Heart right ventricle (tissue), 16 donors: ENCODE data around the gene ETV3L. TPM values are rescaled to one million over a fixed set of nuclear protein-coding genes. Genes with fewer than 3 reads are reported as not detected.

Source experiments
- ATAC-seq, 8 donors: fragments of 200-7000 bp; cut with Tn5 transposase; one replicate each; pipeline ENCODE4 v1.9.1; 2020; ENCODE audit warnings: mild to moderate bottlenecking in 8 of 8, moderate library complexity in 8 of 8, moderate number of reproducible peaks in 1 of 8
- DNase-seq, 2 donors: peaks; one replicate each; pipeline ENCODE4 v3.0.0-alpha.2; 2020
- H3K27ac ChIP-seq, 10 donors: fragments of 200-600 bp; sonication (generic) in 2 of 10; one replicate each; pipeline versions ENCODE4 v1.5.0 to v1.8.0; 2020 to 2022; ENCODE audit warnings: mild to moderate bottlenecking in 3 of 10
- H3K27me3 ChIP-seq, 7 donors: fragments of 200-600 bp; one replicate each; pipeline ENCODE4 v1.8.0; 2021 to 2022; ENCODE audit warnings: mild to moderate bottlenecking in 2 of 7
- H3K36me3 ChIP-seq, 9 donors: fragments of 200-600 bp; sonication (generic) in 1 of 9; one replicate each; pipeline versions ENCODE4 v1.5.0 to v1.8.0; 2020 to 2022; ENCODE audit warnings: mild to moderate bottlenecking in 2 of 9
- H3K4me1 ChIP-seq, 9 donors: fragments of 200-600 bp; sonication (generic) in 1 of 9; one replicate each; pipeline versions ENCODE4 v1.5.0 to v1.8.0; 2020 to 2022; ENCODE audit warnings: mild to moderate bottlenecking in 4 of 9
- H3K4me3 ChIP-seq, 10 donors: fragments of 200-600 bp; sonication (generic) in 2 of 10; one replicate each; pipeline versions ENCODE4 v1.5.0 to v1.8.0; 2020 to 2022; ENCODE audit warnings: mild to moderate bottlenecking in 7 of 10, moderate library complexity in 2 of 10
- H3K9me3 ChIP-seq, 11 donors: fragments of 200-600 bp in 10 of 11; sonication (generic) in 2 of 11; one replicate each; pipeline versions ENCODE4 v1.5.0 to v1.8.0; 2013 to 2022; ENCODE audit warnings: mild to moderate bottlenecking in 2 of 11, control low read depth in 1 of 11, moderate library complexity in 1 of 11
- WGBS, 2 donors: extraction: QIAGEN DNeasy Blood & Tissue Kit; methylation state at CpG; one replicate each; pipeline ENCODE4 v1.1.7; 2013; ENCODE audit warnings: inconsistent platforms in 1 of 2; 5-methylcytosine and 5-hydroxymethylcytosine counted together
- intact Hi-C, 10 donors: fragments of 100-400 bp; cut with DNase I; formaldehyde crosslinking; loops; one replicate each; pipeline versions ENCODE4 v1.11.1 to v1.14.2; 2022
- polyA plus RNA-seq, 2 donors: library from polyadenylated mRNA; stranded (reverse); fragments of 200-250 nt; gene quantifications; one replicate each; pipeline ENCODE4 v1.2.3, GENCODE V29; 2013
- total RNA-seq, 10 donors: library from RNA; stranded (reverse); fragmentation: NEBNext Ultra II Directional in 3 of 10; extraction: Animal tissue kit (Norgen Biotek cat#: 25700) in 3 of 10; gene quantifications; one replicate each; pipeline versions ENCODE4 v1.2.1 to v1.2.4, GENCODE V29; 2021 to 2023
- TF ChIP-seq, protein P1 (sequence below), 9 donors: fragments of 200-600 bp; sonication (generic) in 2 of 9; IDR thresholded peaks; one replicate each; pipeline versions ENCODE4 v1.5.0 to v1.8.0; 2021 to 2022; ENCODE audit warnings: antibody characterized with exemption in 9 of 9, mild to moderate bottlenecking in 5 of 9, moderate library complexity in 1 of 9
- donor health status: Arrhythmogenic right ventricular cardiomyopathy.
- donor health status: ischemic (EF 13 %, LVEDD 7.1; RV severe dilation, severe dysfunction).
- donor health status: healthy with polysubstance abuse.
- donor health status: DM: no; HTN: yes; CAD: no.
- donor health status: DM: no; HTN: no; CAD: no.
- donor health status: ischemic (EF 25% LVEDD 6.9; RV normal size, moderate dysfunction).
- donor health status: ischemic (EF 25% LVEDD 5.7; RV mildly dilated, moderate dysfunction).
- donor health status: healthy.
- donor health status: DM: yes; HTN: yes; CAD: no.
- donor health status: Ischemic cardiomyopathy.
- donor health status: ischemic (EF 35%, LVEDD 5.7; RV mildly dilated, moderate dysfunction).
- donor health status: nonischemic (EF 11% LVEDD 7.7; RV severe dilation, severe dysfunction).
- donor health status: DM: yes; HTN: yes; CAD: no.
- donor health status: PGD.
- donor health status: ischemic (EF 29% LVEDD 5.4; RV normal size, mild dysfunction).
- donor health status: nonischemic (EF 23%, LVEDD 6.1; RV moderate dilation, normal function).

The ETV3L gene
- total and polyA plus RNA-seq, 12 donors = not detected

DNA sequence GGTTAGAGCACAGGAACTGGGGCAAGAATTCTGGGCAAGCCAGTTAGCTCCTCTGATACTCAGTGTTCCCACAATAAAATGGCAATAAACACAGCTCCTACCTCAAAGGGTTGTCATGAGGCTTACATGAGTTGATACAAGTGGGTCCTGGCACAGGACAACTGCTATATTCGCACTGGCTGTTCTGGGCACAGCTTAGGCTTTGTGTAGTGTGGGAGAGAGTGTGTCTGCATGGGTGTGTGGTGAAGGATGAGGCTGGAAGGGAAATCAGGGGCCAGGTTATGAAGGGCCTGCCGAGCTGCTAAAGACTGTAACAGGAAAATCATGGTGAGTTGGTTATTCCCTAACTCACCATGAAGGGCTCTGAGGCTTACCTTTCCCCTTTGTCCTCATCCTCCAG lies 19.8 kb upstream of the ETV3L start:
- Histone ChIP-seq H3K4me1 (peaks cover 0 to 9% (median 0%) of the 10 kb centered on the region in 9 donors), H3K9me3 (no peaks in the 10 kb centered on the region), H3K27ac (no peak overlapping the region), H3K27me3 (peaks cover 0 to 5% (median 0%) of the 10 kb centered on the region in 7 donors), H3K4me3 (no peak overlapping the region), H3K36me3 (peaks cover 0 to 35% (median 9%) of the 10 kb centered on the region in 9 donors)
- no peak for DNase-seq
- WGBS, 2 donors = 81 to 91% methylated on average over 2 of the region's 2 CpGs
- intact Hi-C loops = no loop called here
- TF ChIP-seq, protein P1, sequence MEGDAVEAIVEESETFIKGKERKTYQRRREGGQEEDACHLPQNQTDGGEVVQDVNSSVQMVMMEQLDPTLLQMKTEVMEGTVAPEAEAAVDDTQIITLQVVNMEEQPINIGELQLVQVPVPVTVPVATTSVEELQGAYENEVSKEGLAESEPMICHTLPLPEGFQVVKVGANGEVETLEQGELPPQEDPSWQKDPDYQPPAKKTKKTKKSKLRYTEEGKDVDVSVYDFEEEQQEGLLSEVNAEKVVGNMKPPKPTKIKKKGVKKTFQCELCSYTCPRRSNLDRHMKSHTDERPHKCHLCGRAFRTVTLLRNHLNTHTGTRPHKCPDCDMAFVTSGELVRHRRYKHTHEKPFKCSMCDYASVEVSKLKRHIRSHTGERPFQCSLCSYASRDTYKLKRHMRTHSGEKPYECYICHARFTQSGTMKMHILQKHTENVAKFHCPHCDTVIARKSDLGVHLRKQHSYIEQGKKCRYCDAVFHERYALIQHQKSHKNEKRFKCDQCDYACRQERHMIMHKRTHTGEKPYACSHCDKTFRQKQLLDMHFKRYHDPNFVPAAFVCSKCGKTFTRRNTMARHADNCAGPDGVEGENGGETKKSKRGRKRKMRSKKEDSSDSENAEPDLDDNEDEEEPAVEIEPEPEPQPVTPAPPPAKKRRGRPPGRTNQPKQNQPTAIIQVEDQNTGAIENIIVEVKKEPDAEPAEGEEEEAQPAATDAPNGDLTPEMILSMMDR (IDR thresholded peaks at IDR 0.05) = no peak
- ATAC-seq = peak in 5 of 8 donors; percentile 40 to 89 (median 55)

DNA sequence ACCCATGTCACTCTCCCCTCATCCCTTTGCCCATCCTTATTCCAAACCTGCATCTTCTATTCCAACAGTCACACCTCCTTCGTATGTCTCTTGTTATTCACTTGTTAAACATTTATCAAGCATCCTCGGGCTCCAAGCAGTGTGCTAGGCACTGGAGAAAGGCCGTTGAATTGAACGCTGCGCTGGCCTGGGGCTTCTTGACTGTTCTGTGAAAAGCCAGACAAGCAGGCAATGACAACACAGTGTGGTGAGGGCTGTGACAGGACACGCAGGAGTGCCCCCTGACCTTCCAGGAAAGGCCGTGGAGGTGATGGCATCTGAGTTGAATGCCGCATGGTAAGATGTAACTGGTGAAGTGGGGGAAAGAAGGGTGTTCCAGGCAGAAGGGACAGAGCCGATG lies 19.4 kb upstream of the ETV3L start:
- H3K9me3 ChIP-seq = no peaks in the 10 kb centered on the region
- peaks cover 0 to 6% (median 0%) of the 10 kb centered on the region in 9 donors for H3K4me1 ChIP-seq
- H3K27ac ChIP-seq = no peak overlapping the region
- TF ChIP-seq, protein P1 (IDR thresholded peaks at IDR 0.05) = no peak
- H3K27me3 ChIP-seq = peaks cover 0 to 9% (median 4%) of the 10 kb centered on the region in 7 donors
- ATAC-seq (peak in 1 of 8 donors; percentile 22), DNase-seq (no peak)
- H3K36me3 ChIP-seq = peaks cover 0 to 31% (median 6%) of the 10 kb centered on the region in 9 donors
- H3K4me3 ChIP-seq = no peak overlapping the region
- intact Hi-C loops = no loop called here
- WGBS, 2 donors = 92 to 95% methylated on average over 9 of the region's 9 CpGs

DNA sequence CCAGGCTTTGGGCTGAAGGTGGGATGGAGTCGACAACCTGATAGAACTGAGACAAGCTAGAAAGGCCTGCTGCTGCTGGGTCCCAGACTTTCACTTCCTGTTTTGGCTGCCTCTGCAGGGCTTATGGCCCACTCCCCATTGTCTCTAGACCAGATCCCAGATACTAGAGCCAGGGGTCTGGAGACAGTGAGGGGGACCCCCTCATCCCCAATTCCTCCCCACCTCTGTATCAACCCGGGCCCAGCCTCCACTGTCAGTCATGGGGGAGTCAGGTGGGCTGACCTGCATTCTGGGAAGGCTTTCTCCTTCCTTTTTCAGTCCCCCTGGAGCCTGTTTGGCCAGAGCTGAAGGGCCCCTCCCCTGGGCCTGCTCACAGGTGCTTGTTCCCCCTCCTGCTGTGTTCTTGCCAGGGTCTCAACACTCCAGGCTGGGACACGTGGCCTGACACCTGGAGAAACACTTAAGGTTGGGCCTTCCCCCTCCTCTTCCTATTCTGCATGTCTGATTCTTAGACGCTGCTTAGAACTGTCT lies 18.0 kb upstream of the ETV3L start:
- TF ChIP-seq, protein P1 (IDR thresholded peaks at IDR 0.05) = no peak
- Histone ChIP-seq H3K27me3 (peaks cover 0 to 24% (median 16%) of the 10 kb centered on the region in 7 donors), H3K27ac (no peak overlapping the region), H3K9me3 (no peaks in the 10 kb centered on the region), H3K4me1 (peaks cover 0 to 12% (median 0%) of the 10 kb centered on the region in 9 donors), H3K4me3 (no peak overlapping the region), H3K36me3 (peaks cover 0 to 16% (median 0%) of the 10 kb centered on the region in 9 donors)
- ATAC-seq (no peak), DNase-seq (no peak)
- intact Hi-C loops = no loop called here
- WGBS, 2 donors = 53 to 54% methylated on average over 4 of the region's 4 CpGs

DNA sequence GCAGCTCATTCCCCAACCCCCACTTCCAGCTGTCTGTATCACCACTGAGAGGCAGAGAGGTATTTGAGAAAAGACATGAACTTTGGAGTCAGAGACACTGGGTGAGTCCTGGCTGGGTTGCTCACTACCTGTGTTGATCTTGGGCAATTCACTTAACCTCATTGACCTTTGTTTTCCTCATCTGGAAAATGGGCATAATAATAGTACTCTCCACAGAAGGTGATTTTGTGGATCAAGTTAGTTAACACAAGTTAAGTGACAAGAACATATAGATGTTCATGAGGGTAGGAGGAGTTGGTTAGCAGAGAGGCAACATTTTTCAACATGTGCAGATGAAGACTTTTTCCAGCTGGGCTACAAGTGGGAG lies 17.1 kb upstream of the ETV3L start:
- Histone ChIP-seq H3K4me3 (no peak overlapping the region), H3K27me3 (peaks cover 0 to 31% (median 20%) of the 10 kb centered on the region in 7 donors), H3K27ac (no peak overlapping the region), H3K36me3 (peaks cover 0 to 8% (median 0%) of the 10 kb centered on the region in 9 donors), H3K9me3 (no peaks in the 10 kb centered on the region), H3K4me1 (peaks cover 0 to 14% (median 0%) of the 10 kb centered on the region in 9 donors)
- intact Hi-C loops = no loop called here
- TF ChIP-seq, protein P1 (IDR thresholded peaks at IDR 0.05) = no peak
- DNase-seq (no peak), ATAC-seq (no peak)
